ENCODE measurements around the gene PMEPA1.

GRCh38 chr20:57708694-57709673 lies 831 bp downstream of the PMEPA1 start:
- no peak for TF ChIP-seq CTCF (IDR thresholded peaks at IDR 0.05)
- no peak for TF ChIP-seq POLR2A (IDR thresholded peaks at IDR 0.05)

Data from Peyer's patch (tissue), 4 donors.